ENCODE measurements around the gene VWA3B.
A peak's percentile ranks its signal among the peaks of the same experiment; 100 is the strongest.
"Not testable (repeated sequence)": the region's sequence is repeated elsewhere in the genome, so short reads cannot be mapped to it uniquely, and the experiment has no call there.

Gene VWA3B, protein sequence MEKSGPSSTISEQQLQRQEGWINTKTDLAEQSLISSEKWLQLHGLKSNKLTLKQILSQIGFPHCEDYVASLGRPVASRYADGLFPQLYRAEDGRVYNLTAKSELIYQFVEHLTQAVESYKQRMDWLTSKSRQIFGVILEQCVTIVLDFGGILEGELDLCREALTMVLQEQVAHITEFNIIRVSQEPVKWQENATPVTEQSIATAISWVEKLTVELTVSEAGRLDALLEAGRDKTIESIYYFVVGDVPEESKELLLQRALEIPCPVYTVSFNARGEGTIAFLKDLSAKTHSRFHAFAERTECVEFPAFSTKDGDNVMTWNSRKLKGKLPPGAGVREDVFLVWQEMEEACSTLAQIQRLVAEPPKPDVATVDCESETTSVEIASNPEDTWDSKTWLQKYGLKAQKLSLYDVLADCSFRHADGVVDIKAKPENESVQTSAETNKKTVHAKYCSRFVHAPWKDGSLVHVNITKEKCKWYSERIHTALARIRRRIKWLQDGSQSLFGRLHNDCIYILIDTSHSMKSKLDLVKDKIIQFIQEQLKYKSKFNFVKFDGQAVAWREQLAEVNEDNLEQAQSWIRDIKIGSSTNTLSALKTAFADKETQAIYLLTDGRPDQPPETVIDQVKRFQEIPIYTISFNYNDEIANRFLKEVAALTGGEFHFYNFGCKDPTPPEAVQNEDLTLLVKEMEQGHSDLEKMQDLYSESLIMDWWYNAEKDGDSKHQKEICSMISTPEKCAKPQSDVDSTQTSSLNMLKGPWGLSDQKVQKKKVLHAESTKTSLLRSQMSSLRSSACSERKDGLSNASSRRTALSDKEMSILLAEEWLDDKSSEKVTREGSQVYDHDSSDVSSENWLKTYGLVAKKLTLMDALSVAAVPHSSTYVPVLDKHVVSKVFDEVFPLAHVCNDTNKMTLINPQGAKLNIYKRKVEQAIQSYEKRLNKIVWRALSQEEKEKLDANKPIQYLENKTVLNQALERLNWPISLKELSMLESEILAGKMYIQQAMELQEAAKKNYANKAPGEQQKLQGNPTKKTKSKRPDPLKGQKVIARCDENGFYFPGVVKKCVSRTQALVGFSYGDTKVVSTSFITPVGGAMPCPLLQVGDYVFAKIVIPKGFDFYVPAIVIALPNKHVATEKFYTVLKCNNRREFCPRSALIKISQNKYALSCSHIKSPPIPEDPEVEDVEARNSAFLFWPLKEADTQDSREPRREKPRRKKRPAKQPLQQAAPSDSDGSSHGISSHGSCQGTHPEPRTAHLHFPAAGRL (N-terminal part only)

DNA sequence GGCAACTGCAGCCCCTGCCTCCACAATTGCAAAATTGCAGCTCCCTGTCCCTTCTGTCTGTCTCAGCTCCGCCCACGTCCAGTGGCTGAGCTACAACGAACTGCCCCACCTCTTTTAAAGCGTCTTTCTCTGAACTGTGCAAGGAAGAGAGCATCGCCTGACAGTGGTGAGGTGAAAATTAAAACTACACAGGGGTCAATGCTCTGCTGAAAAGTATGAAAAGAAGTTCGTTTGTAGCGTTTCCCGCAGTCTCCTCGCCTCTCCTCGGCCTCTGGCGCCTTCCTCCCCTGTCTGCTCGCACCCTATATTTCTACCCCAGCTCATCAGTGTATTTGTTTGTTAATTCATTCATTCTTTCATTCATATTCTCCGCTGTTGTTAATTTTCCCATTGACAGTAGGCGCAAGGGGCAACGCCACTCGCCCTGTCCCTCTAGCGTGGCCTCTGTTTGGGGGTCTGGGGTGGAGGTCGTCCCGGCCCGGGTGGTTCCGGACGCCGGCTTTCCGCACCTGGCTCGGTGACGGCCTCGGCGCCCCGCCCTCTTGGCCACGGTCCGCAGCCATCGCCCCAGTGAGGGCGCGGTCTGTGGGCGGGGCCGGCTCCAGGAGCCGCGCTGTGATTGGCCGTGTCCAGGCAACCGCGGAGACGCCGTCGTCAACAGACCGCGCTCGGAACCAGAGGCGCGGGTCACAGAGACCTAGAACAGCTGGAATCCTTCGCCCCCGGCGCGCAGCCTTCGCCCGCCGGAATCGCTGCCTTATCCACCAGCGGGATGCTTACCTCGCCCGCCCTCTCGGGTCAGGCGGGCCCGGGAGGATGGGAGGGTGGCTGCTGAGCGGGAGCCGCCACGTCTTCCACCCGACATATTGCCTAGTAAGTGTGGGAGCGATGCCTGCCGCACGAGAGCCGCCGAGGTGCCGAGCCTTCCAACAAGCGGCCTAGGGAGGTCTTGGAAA is at the start of gene VWA3B:
Gene VWA3B, plus strand, starts transcription at position 677 of the 956 bp plus-strand sequence. CDS start 5,926 bp downstream, outside the sequence.
- DNase-seq = peak; percentile 90

DNA sequence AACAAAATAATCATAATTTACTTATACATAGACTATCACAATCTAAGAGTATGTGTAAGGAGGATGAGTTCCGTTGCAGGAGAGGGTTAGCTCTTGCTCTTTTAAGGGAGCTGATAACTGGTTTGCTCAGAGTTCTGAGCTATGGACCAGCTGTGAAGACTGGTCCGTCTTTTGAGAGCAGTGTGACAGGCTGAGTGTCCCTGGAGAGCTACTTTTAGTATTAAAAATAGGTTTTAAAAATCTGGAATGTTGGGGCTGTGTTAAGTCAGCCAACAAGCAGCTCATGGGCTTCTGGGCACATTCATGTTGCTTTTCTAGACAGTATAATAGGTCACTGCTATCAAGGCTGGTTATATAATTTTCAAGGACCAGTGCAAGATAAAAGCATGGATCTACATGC is 49.8 kb upstream of the VWA3B start:
- no peak for DNase-seq

DNA sequence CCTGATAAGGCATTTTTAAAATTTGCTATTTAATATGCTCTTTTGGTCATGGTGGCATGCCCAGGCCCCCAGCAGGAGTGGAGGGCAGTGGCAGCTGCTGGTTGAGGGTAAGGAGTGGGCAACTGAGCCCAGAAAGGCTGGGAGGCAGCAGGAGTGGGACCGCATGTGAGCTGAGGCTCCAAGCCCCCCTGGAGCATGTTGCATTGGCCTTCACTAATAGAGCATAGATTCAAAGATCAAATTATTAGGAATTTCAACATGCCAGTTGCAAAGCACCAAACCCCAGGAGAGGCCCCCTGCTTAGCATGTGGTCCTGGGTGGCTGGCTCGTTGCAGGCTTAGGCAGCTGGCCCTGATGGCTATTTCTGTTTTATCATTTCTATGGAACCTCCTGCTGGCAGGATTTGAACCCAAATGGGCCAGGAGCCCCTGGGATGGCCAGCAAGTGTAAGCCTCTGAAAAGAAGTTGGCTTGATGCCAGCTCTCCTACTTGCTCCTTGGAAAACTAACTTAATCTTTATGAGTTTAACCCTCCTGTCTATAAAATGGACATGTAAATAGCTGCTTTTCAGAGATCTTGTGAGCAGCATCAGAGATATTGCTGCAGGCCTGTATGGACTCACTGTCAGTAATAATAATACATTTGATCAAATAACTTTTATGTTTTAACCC is 49.2 kb upstream of the VWA3B start:
- no peak for DNase-seq

DNA sequence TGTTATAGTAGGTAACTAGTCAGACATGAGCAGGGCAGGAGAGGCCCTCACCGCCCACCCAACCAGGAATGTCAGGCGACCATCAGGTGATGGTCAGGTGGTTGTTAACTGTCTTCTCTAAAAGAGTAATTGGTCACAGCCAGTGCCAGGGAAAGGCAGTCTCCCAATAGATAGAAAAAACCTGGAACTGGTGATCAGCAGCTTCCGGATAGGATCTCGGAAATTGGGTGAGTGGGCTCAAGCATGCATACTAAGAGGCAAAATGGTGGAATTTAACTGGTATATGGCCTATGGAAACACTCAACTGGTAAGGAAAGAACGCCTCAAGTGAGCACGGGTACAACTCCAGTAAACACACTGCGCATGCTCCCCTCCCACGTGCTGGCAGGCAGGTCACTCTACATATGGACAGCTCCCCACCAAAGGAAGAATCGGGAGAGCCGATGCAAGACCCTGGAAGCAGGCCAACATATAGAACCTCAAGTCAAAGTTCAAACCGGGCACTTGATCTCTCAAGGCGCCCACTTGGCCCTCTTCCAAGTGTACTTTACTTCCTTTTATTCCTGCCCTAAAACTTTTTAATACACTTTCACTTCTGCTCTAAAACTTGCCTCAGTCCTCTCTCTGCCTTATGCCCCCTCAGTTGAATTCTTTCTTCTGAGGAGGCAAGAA is 47.7 kb upstream of the VWA3B start:
- DNase-seq = no peak

DNA sequence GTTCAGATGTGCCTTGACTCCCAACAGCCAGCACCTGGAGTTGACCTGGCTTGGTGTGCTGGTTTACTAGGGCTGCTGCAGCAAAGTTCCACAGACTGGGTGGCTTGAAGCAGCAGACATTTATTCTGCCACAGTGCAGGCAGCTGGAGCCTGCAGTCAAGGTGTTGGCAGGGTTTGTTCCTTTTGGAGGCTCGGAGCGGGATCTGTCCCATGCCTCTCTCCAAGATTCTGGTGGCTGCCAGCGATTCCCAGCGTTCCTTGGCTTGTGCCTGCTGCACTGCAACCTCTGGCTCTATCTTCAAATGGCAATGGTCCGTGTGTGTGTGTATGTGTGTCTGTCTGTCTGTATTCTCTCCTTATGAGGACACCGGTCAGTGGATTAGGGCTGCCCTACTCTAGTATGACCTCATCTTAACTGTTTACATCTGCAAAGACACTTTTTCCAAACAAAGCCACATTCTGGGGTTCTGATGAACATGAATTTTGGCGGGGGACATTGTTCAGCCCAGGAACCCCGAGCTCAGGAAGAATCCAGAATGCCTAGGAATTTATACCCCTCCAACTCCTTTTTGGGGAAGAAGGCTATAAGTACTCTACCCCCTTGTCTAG is 46.5 kb upstream of the VWA3B start:
- no peak for DNase-seq

DNA sequence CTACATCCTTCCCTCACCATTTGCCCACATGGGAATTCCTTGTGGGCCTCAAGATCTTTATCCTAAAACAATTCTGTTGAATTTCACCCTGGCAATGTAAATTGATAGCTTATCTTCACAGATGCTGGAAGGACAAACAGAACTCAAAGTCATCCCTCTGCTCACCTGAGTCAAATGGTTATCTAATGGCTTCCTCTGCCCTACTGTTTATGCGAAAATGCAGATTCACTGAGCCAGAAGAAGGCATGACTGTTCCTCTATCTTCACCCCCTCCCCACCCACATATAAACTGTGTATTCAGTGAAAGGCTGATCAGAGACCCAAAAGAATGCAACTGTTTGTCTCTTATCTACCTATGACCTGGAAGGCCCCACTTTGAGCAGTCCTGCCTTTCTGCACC is 43.9 kb upstream of the VWA3B start:
- no peak for DNase-seq

DNA sequence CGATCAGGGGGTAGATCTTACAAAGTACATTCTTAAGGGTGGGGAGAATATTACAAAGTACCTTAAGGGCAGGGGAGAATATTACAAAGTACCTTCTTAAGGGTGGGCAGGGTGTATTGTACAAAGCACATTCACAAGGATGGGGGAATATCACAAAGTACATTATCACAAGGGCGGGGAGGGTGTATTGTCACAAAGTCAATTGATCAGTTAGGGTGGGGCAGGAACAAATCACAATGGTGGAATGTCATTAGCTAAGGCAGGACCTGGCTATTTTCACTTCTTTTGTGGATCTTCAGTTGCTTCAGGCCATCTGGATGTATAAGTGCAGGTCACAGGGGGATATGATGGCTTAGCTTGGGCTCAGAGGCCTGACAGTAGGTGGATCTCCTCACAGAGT is 42.2 kb upstream of the VWA3B start:
- DNase-seq = not testable (repeated sequence)

DNA sequence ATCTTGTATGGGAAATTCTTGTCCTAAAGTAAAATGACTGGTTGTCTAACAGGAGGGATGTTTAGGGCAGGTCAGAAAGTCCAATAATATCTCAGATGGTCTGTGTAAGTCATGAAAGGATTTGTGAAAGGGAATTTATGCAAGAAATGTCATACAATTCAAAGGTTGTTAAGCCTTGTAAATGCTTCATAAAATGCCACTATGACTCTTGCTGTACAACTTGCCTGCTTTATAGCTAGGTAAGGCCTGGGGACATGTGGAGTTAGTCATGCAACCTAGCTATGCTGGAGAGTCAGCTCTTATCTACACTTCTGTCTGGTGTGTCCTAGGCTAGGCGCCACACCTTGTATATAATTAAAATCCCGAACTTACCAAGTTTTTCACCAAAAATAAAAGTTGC is 36.9 kb upstream of the VWA3B start:
- DNase-seq = no peak

DNA sequence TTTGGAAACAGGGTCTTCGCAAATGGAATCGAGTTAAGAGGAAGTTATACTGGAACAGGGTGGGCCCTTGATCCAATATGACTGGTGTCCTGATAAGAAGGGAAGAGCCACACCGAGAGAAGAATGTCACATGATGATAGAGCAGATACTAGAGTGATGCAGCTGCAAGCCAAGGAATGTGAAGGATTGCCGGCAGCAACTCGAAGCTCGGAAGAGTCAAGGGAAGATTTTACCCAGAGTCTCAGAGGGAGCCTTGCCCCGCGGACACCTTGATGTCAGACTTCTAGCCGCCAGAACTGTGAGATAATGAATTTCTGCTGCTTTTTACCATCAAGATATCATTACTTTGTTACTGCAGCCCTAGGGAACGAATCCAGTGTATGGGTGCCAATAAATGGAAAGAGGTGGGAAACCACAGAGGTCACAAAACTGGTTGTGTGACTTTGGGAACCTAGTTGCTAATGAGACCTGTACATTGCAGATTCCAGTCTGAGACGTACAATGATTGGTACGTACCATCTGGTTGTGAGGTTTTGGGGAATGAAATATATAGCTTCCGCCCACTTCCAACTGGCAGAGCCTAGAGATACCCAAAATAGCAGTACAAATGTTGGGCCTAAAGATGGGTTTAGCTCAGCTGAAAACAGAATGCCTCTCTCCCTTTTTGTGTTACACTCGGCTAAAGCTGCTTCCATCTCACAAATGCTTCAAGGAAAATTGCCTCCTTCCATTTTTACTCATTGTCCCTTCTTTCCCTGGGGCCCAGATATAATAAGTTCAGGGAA is 28.6 kb upstream of the VWA3B start:
- no peak for DNase-seq

DNA sequence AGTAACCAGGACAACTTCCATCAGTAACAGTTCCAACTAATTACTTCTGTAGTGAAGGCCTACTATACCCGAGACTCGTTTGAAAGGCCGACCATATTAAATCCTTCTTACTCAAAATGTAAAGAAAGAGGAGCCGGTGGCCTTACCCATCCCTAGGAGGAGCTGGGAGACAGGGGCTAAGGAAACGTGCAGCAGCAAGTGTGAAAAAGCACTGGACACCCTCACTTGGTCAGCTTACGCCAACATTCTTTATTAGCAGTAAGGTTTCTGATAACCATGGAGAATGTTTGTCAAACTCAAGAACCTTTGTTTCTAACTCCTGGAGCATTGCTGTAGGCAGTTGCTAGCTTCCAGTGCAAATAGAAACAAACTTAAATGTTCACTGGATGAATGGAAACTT is 26.7 kb upstream of the VWA3B start:
- DNase-seq = no peak

DNA sequence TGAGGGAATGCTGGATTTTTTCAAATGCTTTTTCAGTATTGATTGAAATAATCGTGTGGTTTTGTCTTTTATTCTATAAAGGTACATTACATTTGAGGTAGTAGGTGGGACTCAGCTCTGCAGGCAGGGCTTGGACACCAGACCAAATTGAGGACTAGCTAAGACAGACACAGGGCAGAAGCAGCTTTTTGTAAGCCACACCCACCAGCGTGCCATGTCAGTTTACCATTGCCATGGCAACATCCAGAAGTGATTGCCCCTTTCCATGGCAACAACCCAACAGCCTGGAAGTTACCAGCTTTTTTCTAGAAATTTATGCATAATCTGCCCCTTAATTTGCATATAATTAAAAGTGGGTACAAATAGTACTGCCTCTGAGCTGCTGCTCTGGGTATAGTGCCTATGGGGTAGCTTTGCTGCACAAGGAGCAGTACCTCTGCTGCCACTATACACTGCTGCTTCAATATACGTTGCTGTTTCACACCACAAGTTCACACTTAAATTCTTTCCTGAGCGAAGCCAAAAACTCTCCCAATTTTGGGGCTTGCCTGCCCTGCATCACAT is 23.6 kb upstream of the VWA3B start:
- no peak for DNase-seq

DNA sequence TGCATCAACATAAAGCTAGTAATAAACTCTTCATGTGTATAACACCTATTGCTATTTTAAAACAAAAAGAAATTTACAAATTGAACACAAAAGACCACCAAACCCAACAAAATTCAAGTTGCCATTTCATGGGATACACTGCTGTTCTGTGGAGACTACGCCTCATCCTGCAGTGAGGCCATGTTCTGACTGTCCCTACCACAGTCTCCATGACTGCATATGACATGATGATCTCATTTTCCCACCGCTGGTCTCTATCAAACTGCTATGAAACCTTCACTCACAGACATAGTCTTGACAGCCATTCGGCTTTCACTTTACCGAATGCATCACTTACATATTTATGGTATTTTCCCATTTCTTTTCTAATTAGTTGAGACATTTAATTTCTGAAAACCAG is 21.2 kb upstream of the VWA3B start:
- DNase-seq = no peak

DNA sequence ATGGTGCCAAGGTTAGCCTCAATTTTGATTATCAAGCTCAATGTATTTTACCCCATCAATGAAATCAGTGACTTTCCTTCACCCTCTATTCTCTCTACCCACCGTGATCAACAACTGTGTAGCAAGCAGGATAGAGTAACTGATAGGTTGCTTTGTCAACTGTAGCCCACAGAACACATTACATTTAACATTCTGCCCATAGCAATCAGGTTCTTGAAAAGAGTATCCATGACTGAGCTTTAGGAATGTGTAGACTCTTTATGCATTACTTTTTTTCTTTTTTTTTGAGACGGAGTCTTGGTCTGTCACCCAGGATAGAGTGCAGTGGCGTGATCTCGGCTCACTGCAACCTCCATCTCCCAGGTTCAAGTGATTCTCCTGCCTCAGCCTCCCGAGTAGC is 19.8 kb upstream of the VWA3B start:
- no peak for DNase-seq

DNA sequence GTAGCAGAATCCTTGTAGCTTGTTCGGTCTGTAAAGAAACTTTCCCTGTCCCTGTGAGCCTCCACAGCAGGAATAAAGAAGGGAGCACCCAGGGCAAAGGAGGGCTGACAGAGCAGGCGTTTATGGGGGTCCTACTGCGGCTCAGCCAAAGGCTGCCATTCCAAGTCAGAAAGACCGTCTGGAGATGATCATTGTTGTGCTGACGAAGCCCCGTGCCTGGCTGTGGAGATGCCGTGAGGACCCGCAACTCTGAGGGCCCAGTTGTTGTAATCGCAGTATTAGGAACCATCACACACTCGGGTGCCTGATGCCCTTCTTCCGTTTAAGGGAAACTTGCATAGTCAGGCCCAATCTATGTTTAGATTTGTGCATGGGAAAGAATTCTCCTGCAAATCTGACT is 16.9 kb upstream of the VWA3B start:
- DNase-seq = no peak

DNA sequence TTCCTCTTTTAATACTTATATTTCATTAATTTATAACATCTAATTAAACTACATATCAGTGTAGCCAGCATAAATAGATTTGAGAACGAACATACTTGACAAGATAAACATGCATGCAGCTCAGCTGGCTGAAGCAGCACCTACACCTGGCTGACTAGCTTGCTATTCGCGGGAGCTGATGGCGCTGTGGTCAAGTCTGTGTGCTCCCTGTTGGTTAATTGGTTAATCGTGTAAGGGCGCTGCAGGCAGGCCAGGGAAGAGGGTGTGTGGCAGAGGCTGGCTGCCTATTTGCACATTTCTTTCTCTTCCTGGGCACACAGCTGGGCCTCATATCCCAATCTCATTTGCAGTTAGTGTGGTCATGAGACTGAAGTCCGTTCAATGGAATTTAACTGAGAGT is 14.5 kb upstream of the VWA3B start:
- DNase-seq = no peak

DNA sequence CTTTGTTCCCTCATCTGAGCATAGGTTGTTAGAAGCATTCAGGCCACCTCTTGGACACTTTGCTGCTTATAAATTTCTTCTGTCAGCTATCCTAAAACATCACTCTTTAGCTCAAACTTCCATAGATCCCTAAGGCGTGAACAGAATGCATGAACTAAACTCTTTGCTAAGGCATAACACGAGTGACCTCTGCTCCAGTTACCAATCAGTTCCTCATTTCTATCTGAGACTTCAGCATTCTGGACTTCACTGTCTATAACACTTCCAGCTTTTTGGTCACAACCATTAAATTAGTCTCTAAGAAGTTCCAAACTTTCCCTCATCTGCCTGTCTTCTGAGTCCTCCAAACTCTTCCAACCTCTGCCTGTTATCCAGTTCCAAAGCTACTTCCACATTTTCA is 8.3 kb upstream of the VWA3B start:
- no peak for DNase-seq

DNA sequence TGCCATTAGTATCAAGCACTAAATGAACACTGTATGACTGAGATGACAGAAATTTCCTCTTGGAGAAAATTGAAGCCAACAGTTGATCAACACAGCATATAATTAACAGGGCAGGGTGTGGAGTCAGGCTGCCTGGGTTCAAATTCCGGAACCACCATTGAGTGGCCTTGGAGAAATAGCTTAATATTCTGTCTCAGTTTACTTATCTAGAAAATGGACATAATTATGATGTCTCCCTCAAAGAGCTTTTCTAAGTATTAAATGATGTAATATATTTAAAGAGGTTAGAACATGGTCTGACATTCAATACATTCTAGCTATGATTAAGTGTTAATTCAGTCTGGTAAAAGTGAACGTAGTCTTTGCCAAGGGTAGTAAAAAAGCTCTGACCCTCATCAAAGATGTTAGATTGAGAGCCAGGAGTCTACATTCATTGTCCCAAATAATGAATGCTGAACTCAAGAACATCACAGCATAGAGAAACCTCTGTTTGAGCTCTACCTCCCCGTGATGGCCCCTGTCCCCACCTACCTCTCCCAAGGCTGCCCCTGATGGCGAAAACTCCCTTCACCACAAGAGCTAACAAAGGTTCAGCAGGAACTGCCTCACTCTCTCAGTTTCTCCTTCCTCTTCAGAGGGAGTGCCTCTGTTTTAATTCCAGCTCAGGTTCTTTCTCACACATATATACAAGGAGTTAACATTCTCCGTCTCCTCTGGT is 2.7 kb upstream of the VWA3B start:
- DNase-seq = no peak

DNA sequence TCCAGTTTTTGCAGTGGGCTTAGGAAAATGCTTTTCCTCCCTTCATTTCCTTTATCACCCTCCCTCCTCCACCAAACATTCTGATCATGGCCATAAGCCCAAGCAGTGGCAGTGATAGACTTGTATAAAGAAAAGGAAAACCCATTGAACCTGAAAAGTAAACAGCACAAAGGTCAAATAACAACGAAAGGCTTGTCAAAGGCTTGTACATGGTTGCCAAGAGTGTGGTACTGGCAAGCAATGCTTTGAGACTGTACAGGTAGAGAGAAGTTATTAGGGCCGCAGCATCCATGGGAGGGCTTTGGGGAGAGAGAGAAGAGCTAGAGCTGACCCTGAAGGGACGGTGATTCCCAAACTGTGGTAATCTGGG is 2.1 kb upstream of the VWA3B start:
- no peak for DNase-seq

DNA sequence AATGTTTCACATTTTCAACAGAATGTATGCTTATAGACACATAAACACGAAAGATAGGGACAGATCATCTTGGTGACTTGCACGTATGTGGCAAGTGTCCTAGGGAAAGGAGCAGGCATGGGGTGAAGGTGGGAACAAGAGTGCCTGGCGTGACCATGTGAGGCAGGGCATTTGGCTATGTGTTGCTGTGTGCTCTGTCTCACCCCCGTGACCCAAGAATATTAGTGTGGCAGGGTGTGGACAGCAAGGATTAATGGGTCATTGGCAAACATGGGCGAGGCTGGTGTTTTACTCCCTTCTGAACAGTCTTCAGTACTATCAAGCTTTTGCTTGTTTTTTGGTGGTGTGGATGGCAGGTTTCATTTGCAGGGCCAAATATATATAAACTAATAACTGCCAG is 1.3 kb upstream of the VWA3B start:
- DNase-seq = no peak

Measured in NCI-H345 (cell line).